ENCODE measurements around the gene ALCAM. TPM values are rescaled to one million over a fixed set of nuclear protein-coding genes. Genes with fewer than 3 reads are reported as not detected.

The ALCAM gene
- total and polyA plus RNA-seq, 7 experiments from 2014 or later = 0.94 to 10.3 (median 3.4) TPM

- DNase-seq (no peak), ATAC-seq (no peak)
- Mint-ChIP-seq H3K4me3 (no peak overlapping the region), H3K27ac (no peak overlapping the region), H3K36me3 (no peaks in the 10 kb centered on the region), H3K27me3 (no peaks in the 10 kb centered on the region), H3K9me3 (no peaks in the 10 kb centered on the region), H3K4me1 (no peaks in the 10 kb centered on the region)
- no peak overlapping the region for H3K4me3 ChIP-seq (ENCODE audit: low read length)
- H3K9me3 ChIP-seq (ENCODE audit: control insufficient read depth in 2 of 3, low read length in 3 of 3) = no peaks in the 10 kb centered on the region
- no peaks in the 10 kb centered on the region for H3K36me3 ChIP-seq (ENCODE audit: control insufficient read depth in 2 of 3, insufficient read depth in 3 of 3, low read length in 3 of 3)
- no peaks in the 10 kb centered on the region for H3K27me3 ChIP-seq (ENCODE audit: control insufficient read depth in 2 of 2, insufficient read depth in 2 of 2, low read length in 2 of 2)
- H3K4me1 ChIP-seq (ENCODE audit: control insufficient read depth in 2 of 2, insufficient read depth in 2 of 2, low read length in 2 of 2) = no peaks in the 10 kb centered on the region
- CTCF ChIA-PET = no interaction called here
- H3K27ac ChIP-seq (ENCODE audit: low read depth, low read length) = no peak overlapping the region
- intact Hi-C loops (cut with micrococcal nuclease) = no loop called here
- POLR2A ChIA-PET = no interaction called here
Measured at GRCh38 chr3:105444725-105445124, 78.0 kb downstream of the ALCAM start.

GRCh38 chr3:105448338-105448982 is 81.8 kb downstream of the ALCAM start:
- Histone ChIP-seq H3K9me3 (ENCODE audit: control insufficient read depth in 2 of 3, low read length in 3 of 3) (no peaks in the 10 kb centered on the region), H3K4me3 (ENCODE audit: low read length) (no peak overlapping the region), H3K27ac (ENCODE audit: low read depth, low read length) (no peak overlapping the region), H3K36me3 (ENCODE audit: control insufficient read depth in 2 of 3, insufficient read depth in 3 of 3, low read length in 3 of 3) (no peaks in the 10 kb centered on the region), H3K4me1 (ENCODE audit: control insufficient read depth in 2 of 2, insufficient read depth in 2 of 2, low read length in 2 of 2) (no peaks in the 10 kb centered on the region), H3K27me3 (ENCODE audit: control insufficient read depth in 2 of 2, insufficient read depth in 2 of 2, low read length in 2 of 2) (no peaks in the 10 kb centered on the region)
- Mint-ChIP-seq H3K9me3 (peaks cover 0 to 3% (median 0%) of the 10 kb centered on the region in 11 donors), H3K36me3 (no peaks in the 10 kb centered on the region), H3K4me3 (no peak overlapping the region), H3K27ac (no peak overlapping the region), H3K4me1 (peaks cover 0 to 6% (median 0%) of the 10 kb centered on the region in 7 donors), H3K27me3 (no peaks in the 10 kb centered on the region)
- DNase-seq (no peak), ATAC-seq (no peak)
- ChIA-PET CTCF (no interaction called here), POLR2A (no interaction called here)
- intact Hi-C loops (cut with micrococcal nuclease) = no loop called here

DNA sequence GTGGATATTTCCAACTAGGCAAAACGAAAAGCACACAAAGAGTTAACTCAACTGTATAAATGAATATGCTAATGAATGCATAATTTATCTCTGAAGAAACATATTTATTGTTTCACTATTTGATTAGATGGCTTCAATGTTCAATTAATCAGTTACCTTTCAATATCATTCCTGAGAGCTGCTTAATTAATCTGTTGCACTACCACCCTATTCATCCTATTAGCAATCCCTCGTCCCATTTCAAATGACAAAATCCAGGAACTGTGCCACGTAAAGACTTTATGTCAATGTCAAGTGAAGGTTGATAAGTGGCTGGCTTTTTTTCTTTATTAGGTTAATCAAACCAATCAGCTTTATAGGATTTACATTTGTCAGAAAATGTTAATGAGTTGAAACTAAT is 82.7 kb downstream of the ALCAM start:
- intact Hi-C loops (cut with micrococcal nuclease) = no loop called here
- ChIA-PET CTCF (no interaction called here), POLR2A (no interaction called here)
- H3K9me3 Mint-ChIP-seq = peaks cover 0 to 3% (median 0%) of the 10 kb centered on the region in 11 donors
- Histone ChIP-seq H3K4me3 (ENCODE audit: low read length) (no peak overlapping the region), H3K4me1 (ENCODE audit: control insufficient read depth in 2 of 2, insufficient read depth in 2 of 2, low read length in 2 of 2) (no peaks in the 10 kb centered on the region), H3K36me3 (ENCODE audit: control insufficient read depth in 2 of 3, insufficient read depth in 3 of 3, low read length in 3 of 3) (no peaks in the 10 kb centered on the region), H3K27ac (ENCODE audit: low read depth, low read length) (no peak overlapping the region), H3K9me3 (ENCODE audit: control insufficient read depth in 2 of 3, low read length in 3 of 3) (no peaks in the 10 kb centered on the region), H3K27me3 (ENCODE audit: control insufficient read depth in 2 of 2, insufficient read depth in 2 of 2, low read length in 2 of 2) (no peaks in the 10 kb centered on the region)
- ATAC-seq (no peak), DNase-seq (no peak)
- peaks cover 0 to 7% (median 0%) of the 10 kb centered on the region in 7 donors for H3K4me1 Mint-ChIP-seq
- no peak overlapping the region for H3K27ac Mint-ChIP-seq
- H3K27me3 Mint-ChIP-seq = no peaks in the 10 kb centered on the region
- H3K4me3 Mint-ChIP-seq = no peak overlapping the region
- no peaks in the 10 kb centered on the region for H3K36me3 Mint-ChIP-seq

DNA sequence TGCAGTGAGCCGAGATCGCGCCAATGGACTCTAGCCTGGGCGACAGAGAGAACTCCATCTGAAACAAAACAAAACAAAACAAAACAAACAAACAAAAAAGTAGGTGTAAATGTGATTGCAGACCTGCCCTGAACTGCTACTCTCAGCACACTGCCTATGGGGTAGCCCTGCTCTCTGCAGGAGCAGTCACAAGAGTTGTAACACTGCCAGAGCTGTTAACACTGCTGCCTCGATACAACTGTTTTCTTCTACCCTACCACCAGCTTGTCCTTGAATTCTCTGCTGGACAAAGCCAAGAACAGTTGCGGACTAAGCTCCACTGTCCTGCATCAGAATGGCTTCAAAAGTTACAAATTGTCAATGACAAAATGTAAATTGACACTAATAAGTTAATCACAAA is 89.3 kb downstream of the ALCAM start:
- Mint-ChIP-seq H3K27me3 (no peaks in the 10 kb centered on the region), H3K4me1 (peaks cover 0 to 8% (median 0%) of the 10 kb centered on the region in 7 donors), H3K9me3 (peaks cover 0 to 3% (median 0%) of the 10 kb centered on the region in 11 donors), H3K4me3 (no peak overlapping the region), H3K36me3 (no peaks in the 10 kb centered on the region), H3K27ac (no peak overlapping the region)
- ATAC-seq (no peak), DNase-seq (no peak)
- Histone ChIP-seq H3K27me3 (ENCODE audit: control insufficient read depth in 2 of 2, insufficient read depth in 2 of 2, low read length in 2 of 2) (no peaks in the 10 kb centered on the region), H3K9me3 (ENCODE audit: control insufficient read depth in 2 of 3, low read length in 3 of 3) (no peaks in the 10 kb centered on the region), H3K4me3 (ENCODE audit: low read length) (no peak overlapping the region), H3K27ac (ENCODE audit: low read depth, low read length) (no peak overlapping the region), H3K4me1 (ENCODE audit: control insufficient read depth in 2 of 2, insufficient read depth in 2 of 2, low read length in 2 of 2) (no peaks in the 10 kb centered on the region), H3K36me3 (ENCODE audit: control insufficient read depth in 2 of 3, insufficient read depth in 3 of 3, low read length in 3 of 3) (no peaks in the 10 kb centered on the region)
- ChIA-PET POLR2A (no interaction called here), CTCF (no interaction called here)
- intact Hi-C loops (cut with micrococcal nuclease) = no loop called here

- Mint-ChIP-seq H3K27ac (no peak overlapping the region), H3K4me3 (no peak overlapping the region), H3K4me1 (peaks cover 0 to 4% (median 0%) of the 10 kb centered on the region in 7 donors), H3K9me3 (no peaks in the 10 kb centered on the region), H3K36me3 (no peaks in the 10 kb centered on the region), H3K27me3 (no peaks in the 10 kb centered on the region)
- intact Hi-C loops (cut with micrococcal nuclease) = no loop called here
- CTCF ChIA-PET = no interaction called here
- ATAC-seq (no peak), DNase-seq (no peak)
- no peaks in the 10 kb centered on the region for H3K4me1 ChIP-seq (ENCODE audit: control insufficient read depth in 2 of 2, insufficient read depth in 2 of 2, low read length in 2 of 2)
- POLR2A ChIA-PET = no interaction called here
- H3K36me3 ChIP-seq (ENCODE audit: control insufficient read depth in 2 of 3, insufficient read depth in 3 of 3, low read length in 3 of 3) = no peaks in the 10 kb centered on the region
- H3K27ac ChIP-seq (ENCODE audit: low read depth, low read length) = no peak overlapping the region
- H3K9me3 ChIP-seq (ENCODE audit: control insufficient read depth in 2 of 3, low read length in 3 of 3) = no peaks in the 10 kb centered on the region
- H3K4me3 ChIP-seq (ENCODE audit: low read length) = no peak overlapping the region
- no peaks in the 10 kb centered on the region for H3K27me3 ChIP-seq (ENCODE audit: control insufficient read depth in 2 of 2, insufficient read depth in 2 of 2, low read length in 2 of 2)
Measured at GRCh38 chr3:105458518-105459215, 92.0 kb downstream of the ALCAM start.

- ChIA-PET CTCF (no interaction called here), POLR2A (no interaction called here)
- H3K9me3 Mint-ChIP-seq = no peaks in the 10 kb centered on the region
Measured at GRCh38 chr3:105459566-105460290, 93.0 kb downstream of the ALCAM start.

More at GRCh38 chr3:105459566-105460290, 93.0 kb downstream of the ALCAM start:
- DNase-seq (no peak), ATAC-seq (no peak)
- no peaks in the 10 kb centered on the region for H3K9me3 ChIP-seq (ENCODE audit: control insufficient read depth in 2 of 3, low read length in 3 of 3)
- no peak overlapping the region for H3K4me3 ChIP-seq (ENCODE audit: low read length)
- Mint-ChIP-seq H3K27ac (no peak overlapping the region), H3K27me3 (no peaks in the 10 kb centered on the region), H3K4me3 (no peak overlapping the region), H3K4me1 (peaks cover 0 to 3% (median 0%) of the 10 kb centered on the region in 7 donors), H3K36me3 (no peaks in the 10 kb centered on the region)
- no peaks in the 10 kb centered on the region for H3K27me3 ChIP-seq (ENCODE audit: control insufficient read depth in 2 of 2, insufficient read depth in 2 of 2, low read length in 2 of 2)
- intact Hi-C loops (cut with micrococcal nuclease) = no loop called here
- H3K36me3 ChIP-seq (ENCODE audit: control insufficient read depth in 2 of 3, insufficient read depth in 3 of 3, low read length in 3 of 3) = no peaks in the 10 kb centered on the region
- no peak overlapping the region for H3K27ac ChIP-seq (ENCODE audit: low read depth, low read length)
- H3K4me1 ChIP-seq (ENCODE audit: control insufficient read depth in 2 of 2, insufficient read depth in 2 of 2, low read length in 2 of 2) = no peaks in the 10 kb centered on the region
